Endodermal cell (in vitro differentiated cells): ENCODE measurements around the gene TNPO3. TPM values are rescaled to one million over a fixed set of nuclear protein-coding genes. Genes with fewer than 3 reads are reported as not detected.

Source experiments
- DNase-seq: peaks from one replicate; pipeline ENCODE4 v3.0.0-alpha.2; 2017
- H3K27ac ChIP-seq: 2 replicates; pipeline ENCODE4 v1.5.1; 2013; ENCODE audit warnings: mild to moderate bottlenecking, low read depth, low read length, moderate library complexity
- H3K27me3 ChIP-seq: 2 replicates; pipeline ENCODE4 v1.6.1; 2013; ENCODE audit warnings: mild to moderate bottlenecking, low read length, moderate library complexity; ENCODE audit not compliant: insufficient read depth, control insufficient read depth, poor library complexity, severe bottlenecking
- H3K36me3 ChIP-seq: 2 replicates; pipeline ENCODE4 v1.7.0; 2013; ENCODE audit warnings: mild to moderate bottlenecking, low read length, moderate library complexity; ENCODE audit not compliant: control insufficient read depth, insufficient read depth
- H3K4me1 ChIP-seq: one replicate; pipeline ENCODE4 v1.7.0; 2013; ENCODE audit warnings: low read length; ENCODE audit not compliant: control insufficient read depth, insufficient read depth
- H3K4me3 ChIP-seq: 2 replicates; pipeline ENCODE4 v1.5.1; 2013; ENCODE audit warnings: mild to moderate bottlenecking, low read length, moderate library complexity
- H3K9ac ChIP-seq: 2 replicates; pipeline ENCODE4 v1.6.1; 2013; ENCODE audit warnings: mild to moderate bottlenecking, low read length, moderate library complexity; ENCODE audit not compliant: poor library complexity, severe bottlenecking; ENCODE audit errors: extremely low read depth
- H3K9me3 ChIP-seq: 2 replicates; pipeline ENCODE4 v1.6.1; 2013; ENCODE audit warnings: mild to moderate bottlenecking, low read length, moderate library complexity; ENCODE audit not compliant: control insufficient read depth
- H3K27ac Mint-ChIP-seq: 2 replicates; pipeline ENCODE4 v1.8.0; 2020; ENCODE audit warnings: mixed read lengths
- H3K27me3 Mint-ChIP-seq: 2 replicates; pipeline ENCODE4 v1.8.0; 2021; ENCODE audit warnings: mild to moderate bottlenecking, mixed read lengths; ENCODE audit not compliant: insufficient read depth
- H3K36me3 Mint-ChIP-seq: 2 replicates; pipeline ENCODE4 v1.8.0; 2020; ENCODE audit warnings: low read depth, mixed read lengths
- H3K4me1 Mint-ChIP-seq: 2 replicates; pipeline ENCODE4 v1.8.0; 2020; ENCODE audit warnings: mixed read lengths
- H3K4me3 Mint-ChIP-seq: 2 replicates; pipeline ENCODE4 v1.8.0; 2020; ENCODE audit warnings: mild to moderate bottlenecking, moderate library complexity, mixed read lengths
- H3K9me3 Mint-ChIP-seq: 2 replicates; pipeline ENCODE4 v1.8.0; 2020; ENCODE audit warnings: mild to moderate bottlenecking, mixed read lengths
- CTCF ChIP-seq: fragments of 200-600 bp; sonication (generic); conservative IDR thresholded peaks from 2 replicates; pipeline ENCODE4 v1.5.0; 2021; ENCODE audit warnings: antibody characterized with exemption, mild to moderate bottlenecking
- WGBS, 2 experiments: methylation state at CpG; one replicate each; pipeline versions ENCODE4 v1.1.5 to v1.1.7; 2013; ENCODE audit warnings: missing lambda C conversion rate in 2 of 2, mixed read lengths in 1 of 2; ENCODE audit not compliant: insufficient coverage in 1 of 2, insufficient read length in 1 of 2; 5-methylcytosine and 5-hydroxymethylcytosine counted together
- total RNA-seq, 2 donors: library from RNA; stranded (reverse); fragmentation: NEBNext Ultra II Directional in 1 of 2; extraction: Animal tissue kit (Norgen Biotek cat#: 25700) in 1 of 2; gene quantifications; 2 replicates in 1 of 2; 3 replicates in 1 of 2; pipeline ENCODE4 v1.2.1, GENCODE V29; 2021

TNPO3 gene
- total RNA-seq, 2 donors from 2014 or later = 68.0 to 73.1 TPM

- no peaks in the 10 kb centered on the region for H3K36me3 ChIP-seq
- no peaks in the 10 kb centered on the region for H3K9me3 ChIP-seq
- no peak overlapping the region for H3K27ac ChIP-seq
- no peak for DNase-seq
- no peaks in the 10 kb centered on the region for H3K36me3 Mint-ChIP-seq
- 95 to 96% methylated on average over 4 to 5 of the region's 5 CpGs for WGBS, 2 experiments
- no peak overlapping the region for H3K4me3 ChIP-seq
- peaks cover 17% of the 10 kb centered on the region for H3K27me3 Mint-ChIP-seq
- peaks cover 3% of the 10 kb centered on the region for H3K4me1 Mint-ChIP-seq
- no peak for TF ChIP-seq CTCF
- peaks cover 4% of the 10 kb centered on the region for H3K4me1 ChIP-seq
- no peaks in the 10 kb centered on the region for H3K27me3 ChIP-seq
- H3K9me3 Mint-ChIP-seq = no peaks in the 10 kb centered on the region
- H3K9ac ChIP-seq = no peak overlapping the region
- no peak overlapping the region for H3K4me3 Mint-ChIP-seq
- H3K27ac Mint-ChIP-seq = no peak overlapping the region
Measured at GRCh38 chr7:129094501-129094900, 39.6 kb upstream of the TNPO3 start.

GRCh38 chr7:129093867-129094456 lies 39.1 kb upstream of the TNPO3 start:
- no peak overlapping the region for H3K27ac Mint-ChIP-seq

GRCh38 chr7:129091484-129092002 lies 36.6 kb upstream of the TNPO3 start:
- Mint-ChIP-seq H3K36me3 (no peaks in the 10 kb centered on the region), H3K27me3 (peaks cover 13% of the 10 kb centered on the region), H3K9me3 (no peaks in the 10 kb centered on the region), H3K4me1 (peaks cover 3% of the 10 kb centered on the region), H3K4me3 (no peak overlapping the region), H3K27ac (no peak overlapping the region)
- no peak overlapping the region for H3K4me3 ChIP-seq
- no peaks in the 10 kb centered on the region for H3K27me3 ChIP-seq
- no peaks in the 10 kb centered on the region for H3K4me1 ChIP-seq
- 6 to 9% methylated on average over 3 to 11 of the region's 11 CpGs for WGBS, 2 experiments
- TF ChIP-seq CTCF = peak; percentile 99
- H3K27ac ChIP-seq = no peak overlapping the region
- H3K9ac ChIP-seq = no peak overlapping the region
- no peaks in the 10 kb centered on the region for H3K9me3 ChIP-seq
- no peaks in the 10 kb centered on the region for H3K36me3 ChIP-seq
- DNase-seq = peak; percentile 99

More at GRCh38 chr7:129093867-129094456, 39.1 kb upstream of the TNPO3 start:
- H3K4me3 ChIP-seq = no peak overlapping the region
- no peaks in the 10 kb centered on the region for H3K9me3 ChIP-seq
- H3K27me3 Mint-ChIP-seq = peaks cover 17% of the 10 kb centered on the region
- H3K4me1 Mint-ChIP-seq = peaks cover 3% of the 10 kb centered on the region
- H3K4me1 ChIP-seq = peaks cover 4% of the 10 kb centered on the region
- no peak for TF ChIP-seq CTCF
- H3K9me3 Mint-ChIP-seq = no peaks in the 10 kb centered on the region
- no peaks in the 10 kb centered on the region for H3K27me3 ChIP-seq
- no peaks in the 10 kb centered on the region for H3K36me3 ChIP-seq
- H3K4me3 Mint-ChIP-seq = no peak overlapping the region
- no peak overlapping the region for H3K9ac ChIP-seq
- DNase-seq = no peak
- no peak overlapping the region for H3K27ac ChIP-seq
- no peaks in the 10 kb centered on the region for H3K36me3 Mint-ChIP-seq
- WGBS, 2 experiments = 75 to 88% methylated on average over 1 of the region's 1 CpG
